ENCODE data around the gene GJB1.

The GJB1 gene

DNA sequence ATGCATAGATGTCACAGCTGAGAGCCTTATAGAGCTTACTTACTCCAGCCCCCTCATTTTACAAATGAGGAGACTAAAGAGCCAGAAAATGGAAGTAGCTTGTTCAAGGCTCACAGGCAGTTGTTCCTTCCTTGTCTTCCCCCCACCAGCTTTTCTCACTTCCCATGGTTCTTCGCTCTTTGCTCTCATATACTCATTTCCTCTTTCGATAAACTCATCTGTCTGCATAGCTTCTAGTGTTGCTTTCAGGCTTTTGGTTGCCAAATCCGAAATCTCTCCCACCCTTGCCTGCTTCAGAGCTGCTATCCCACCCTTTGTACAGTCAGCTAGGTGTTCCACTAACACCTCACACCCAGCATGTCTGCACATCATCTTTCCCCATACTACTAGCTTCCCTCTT is 25.0 kb upstream of the GJB1 start:
- ATAC-seq (ENCODE audit: low read depth) (no peak), DNase-seq (ENCODE audit: low spot score) (no peak)
- H3K4me3 ChIP-seq (ENCODE audit: severe bottlenecking) = no peak overlapping the region
- TF ChIP-seq, protein P1, sequence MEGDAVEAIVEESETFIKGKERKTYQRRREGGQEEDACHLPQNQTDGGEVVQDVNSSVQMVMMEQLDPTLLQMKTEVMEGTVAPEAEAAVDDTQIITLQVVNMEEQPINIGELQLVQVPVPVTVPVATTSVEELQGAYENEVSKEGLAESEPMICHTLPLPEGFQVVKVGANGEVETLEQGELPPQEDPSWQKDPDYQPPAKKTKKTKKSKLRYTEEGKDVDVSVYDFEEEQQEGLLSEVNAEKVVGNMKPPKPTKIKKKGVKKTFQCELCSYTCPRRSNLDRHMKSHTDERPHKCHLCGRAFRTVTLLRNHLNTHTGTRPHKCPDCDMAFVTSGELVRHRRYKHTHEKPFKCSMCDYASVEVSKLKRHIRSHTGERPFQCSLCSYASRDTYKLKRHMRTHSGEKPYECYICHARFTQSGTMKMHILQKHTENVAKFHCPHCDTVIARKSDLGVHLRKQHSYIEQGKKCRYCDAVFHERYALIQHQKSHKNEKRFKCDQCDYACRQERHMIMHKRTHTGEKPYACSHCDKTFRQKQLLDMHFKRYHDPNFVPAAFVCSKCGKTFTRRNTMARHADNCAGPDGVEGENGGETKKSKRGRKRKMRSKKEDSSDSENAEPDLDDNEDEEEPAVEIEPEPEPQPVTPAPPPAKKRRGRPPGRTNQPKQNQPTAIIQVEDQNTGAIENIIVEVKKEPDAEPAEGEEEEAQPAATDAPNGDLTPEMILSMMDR (IDR thresholded peaks at IDR 0.05; ENCODE audit: poor library complexity, severe bottlenecking) = no peak
- no peaks in the 10 kb centered on the region for H3K27me3 ChIP-seq (ENCODE audit: insufficient read depth, poor library complexity, severe bottlenecking)
- H3K4me1 ChIP-seq (ENCODE audit: insufficient read depth, poor library complexity, severe bottlenecking) = no peaks in the 10 kb centered on the region
- H3K36me3 ChIP-seq (ENCODE audit: low read depth) = no peaks in the 10 kb centered on the region
- H3K9me3 ChIP-seq (ENCODE audit: severe bottlenecking) = no peaks in the 10 kb centered on the region
- H3K27ac ChIP-seq (ENCODE audit: poor library complexity, severe bottlenecking) = no peak overlapping the region

DNA sequence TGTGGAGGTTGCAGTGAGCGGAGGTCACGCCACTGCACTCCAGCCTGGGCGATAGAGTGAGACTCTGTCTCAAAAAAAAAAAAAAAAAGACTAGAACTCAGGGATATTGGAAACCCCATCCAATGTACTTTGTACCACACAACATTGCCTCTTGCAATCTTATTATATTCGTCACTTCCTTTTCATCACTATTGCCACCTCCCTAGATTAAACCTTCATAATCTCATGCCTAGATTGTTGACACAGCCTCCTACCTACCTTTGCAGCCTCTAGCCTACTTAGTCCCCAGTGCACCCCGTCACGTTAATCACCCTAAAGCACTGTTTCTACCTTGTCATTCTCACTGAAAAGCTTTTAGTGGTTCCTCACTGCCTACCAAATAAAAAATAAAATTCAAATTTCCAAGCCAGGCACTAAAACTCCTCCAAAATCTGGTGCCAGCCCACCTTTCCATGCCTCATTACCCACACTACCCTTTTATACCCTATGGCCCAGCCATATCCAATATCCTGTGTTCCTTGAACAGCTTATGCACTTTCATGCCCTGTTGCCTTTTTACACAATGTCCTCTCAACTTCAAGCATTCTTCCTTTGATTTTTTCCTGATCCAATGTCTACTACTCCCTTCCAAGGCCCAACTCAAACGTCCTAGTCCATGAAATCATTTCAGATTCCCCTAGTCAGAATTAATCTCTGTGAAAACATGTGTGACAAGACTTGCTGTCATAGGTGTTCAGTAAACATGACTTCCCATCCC is 23.6 kb upstream of the GJB1 start:
- no peak for DNase-seq (ENCODE audit: low spot score)
- TF ChIP-seq, protein P1 (IDR thresholded peaks at IDR 0.05; ENCODE audit: poor library complexity, severe bottlenecking) = no peak
- Histone ChIP-seq H3K27ac (ENCODE audit: poor library complexity, severe bottlenecking) (no peak overlapping the region), H3K4me3 (ENCODE audit: severe bottlenecking) (no peak overlapping the region), H3K27me3 (ENCODE audit: insufficient read depth, poor library complexity, severe bottlenecking) (no peaks in the 10 kb centered on the region), H3K4me1 (ENCODE audit: insufficient read depth, poor library complexity, severe bottlenecking) (no peaks in the 10 kb centered on the region), H3K36me3 (ENCODE audit: low read depth) (no peaks in the 10 kb centered on the region), H3K9me3 (ENCODE audit: severe bottlenecking) (no peaks in the 10 kb centered on the region)
- ATAC-seq (ENCODE audit: low read depth) = no peak

DNA sequence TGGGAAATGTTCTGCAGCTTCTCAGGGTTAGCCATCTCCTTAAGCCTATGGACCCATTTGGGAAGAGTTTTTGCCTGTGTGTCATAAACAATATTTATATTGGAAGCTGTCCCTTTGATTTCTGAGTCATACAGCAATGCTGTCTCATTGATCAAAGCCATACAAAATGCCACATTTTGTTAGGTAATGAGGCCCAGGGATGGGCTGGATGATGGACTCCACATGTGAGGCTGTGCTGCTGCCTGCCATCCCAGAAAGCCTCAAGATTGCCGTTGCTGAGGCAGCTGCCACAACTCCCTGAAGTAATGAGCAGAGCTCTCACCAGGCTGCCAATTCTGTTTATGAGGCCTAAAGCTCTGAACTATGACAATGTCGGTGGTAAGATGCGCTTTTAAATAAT is 12.2 kb upstream of the GJB1 start:
- TF ChIP-seq, protein P1 (IDR thresholded peaks at IDR 0.05; ENCODE audit: poor library complexity, severe bottlenecking) = no peak
- Histone ChIP-seq H3K27ac (ENCODE audit: poor library complexity, severe bottlenecking) (no peak overlapping the region), H3K9me3 (ENCODE audit: severe bottlenecking) (no peaks in the 10 kb centered on the region), H3K36me3 (ENCODE audit: low read depth) (no peaks in the 10 kb centered on the region), H3K27me3 (ENCODE audit: insufficient read depth, poor library complexity, severe bottlenecking) (no peaks in the 10 kb centered on the region), H3K4me3 (ENCODE audit: severe bottlenecking) (no peak overlapping the region), H3K4me1 (ENCODE audit: insufficient read depth, poor library complexity, severe bottlenecking) (no peaks in the 10 kb centered on the region)
- DNase-seq (ENCODE audit: low spot score) (no peak), ATAC-seq (ENCODE audit: low read depth) (no peak)

DNA sequence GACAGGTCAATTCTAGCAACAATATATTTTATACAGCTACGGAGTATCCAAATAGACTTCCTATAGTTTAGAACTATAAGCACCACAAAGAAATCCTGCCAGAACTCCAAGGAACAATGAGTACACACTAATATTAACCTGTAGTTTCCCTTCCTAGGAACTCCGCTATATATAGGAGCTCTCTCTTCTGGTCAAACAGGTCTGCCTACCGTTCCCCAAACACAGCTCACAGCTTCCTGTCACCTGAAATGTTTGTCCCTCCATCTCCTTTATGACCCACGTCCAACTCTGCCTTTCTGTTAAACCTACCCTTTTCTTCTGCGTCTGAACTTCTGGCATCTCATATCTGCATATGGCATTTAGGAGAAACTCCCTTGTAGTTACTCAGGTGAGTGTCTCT is 10.5 kb upstream of the GJB1 start:
- no peaks in the 10 kb centered on the region for H3K36me3 ChIP-seq (ENCODE audit: low read depth)
- TF ChIP-seq, protein P1 (IDR thresholded peaks at IDR 0.05; ENCODE audit: poor library complexity, severe bottlenecking) = no peak
- ATAC-seq (ENCODE audit: low read depth) = no peak

DNA sequence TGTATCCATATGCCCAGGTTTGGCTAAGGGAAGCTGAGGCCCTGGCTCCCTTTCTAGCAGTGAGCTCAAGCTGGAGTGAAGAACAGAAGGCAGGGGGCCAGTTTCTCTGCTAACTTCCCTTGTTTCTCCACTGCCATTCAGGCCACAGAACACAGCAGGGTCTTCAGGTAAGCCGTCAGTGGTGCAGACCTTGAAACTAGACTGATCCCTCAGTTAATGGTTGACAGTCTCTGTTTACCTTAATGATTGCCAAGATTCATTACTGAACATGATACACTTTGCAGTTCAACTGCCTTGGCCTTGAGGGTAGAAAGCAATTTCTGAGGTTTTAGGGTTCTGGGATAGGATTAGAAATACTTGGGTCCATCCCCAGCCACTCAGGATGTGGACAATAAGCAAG is 8.9 kb upstream of the GJB1 start:
- no peak overlapping the region for H3K4me3 ChIP-seq (ENCODE audit: severe bottlenecking)
- no peak for ATAC-seq (ENCODE audit: low read depth)
- no peak for DNase-seq (ENCODE audit: low spot score)
- H3K4me1 ChIP-seq (ENCODE audit: insufficient read depth, poor library complexity, severe bottlenecking) = no peaks in the 10 kb centered on the region
- H3K36me3 ChIP-seq (ENCODE audit: low read depth) = no peaks in the 10 kb centered on the region
- H3K27ac ChIP-seq (ENCODE audit: poor library complexity, severe bottlenecking) = no peak overlapping the region
- TF ChIP-seq, protein P1 (IDR thresholded peaks at IDR 0.05; ENCODE audit: poor library complexity, severe bottlenecking) = no peak
- H3K9me3 ChIP-seq (ENCODE audit: severe bottlenecking) = no peaks in the 10 kb centered on the region
- no peaks in the 10 kb centered on the region for H3K27me3 ChIP-seq (ENCODE audit: insufficient read depth, poor library complexity, severe bottlenecking)

More for the DNA sequence above, 10.5 kb upstream of the GJB1 start:
- Histone ChIP-seq H3K27me3 (ENCODE audit: insufficient read depth, poor library complexity, severe bottlenecking) (no peaks in the 10 kb centered on the region), H3K9me3 (ENCODE audit: severe bottlenecking) (no peaks in the 10 kb centered on the region), H3K4me3 (ENCODE audit: severe bottlenecking) (no peak overlapping the region), H3K27ac (ENCODE audit: poor library complexity, severe bottlenecking) (no peak overlapping the region), H3K4me1 (ENCODE audit: insufficient read depth, poor library complexity, severe bottlenecking) (no peaks in the 10 kb centered on the region)
- no peak for DNase-seq (ENCODE audit: low spot score)

All from RWPE2 (cell line).